ENCODE data around the gene SPATA2.

SPATA2 gene

DNA sequence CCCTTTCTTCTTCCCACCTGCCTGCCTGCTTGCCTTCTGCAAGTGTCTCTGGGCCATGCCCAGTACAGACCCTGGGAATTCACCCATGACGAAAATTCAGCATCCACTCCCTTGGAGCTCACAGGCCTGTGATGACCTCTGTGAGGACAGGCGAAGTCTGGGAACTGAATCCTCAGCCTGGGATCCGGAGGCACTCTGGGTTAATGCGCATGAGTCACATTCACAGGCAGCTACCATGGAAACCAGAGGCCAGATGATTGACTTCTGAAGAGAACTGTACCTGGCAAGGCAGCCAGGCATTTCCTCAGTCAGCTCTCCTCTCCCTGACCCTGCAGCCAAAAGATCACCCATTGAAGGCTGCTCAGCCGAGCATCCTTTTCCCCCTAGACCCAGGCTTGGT is 61.7 kb downstream of the SPATA2 start:
- DNase-seq: no peak

Measured in stimulated activated naive CD4-positive, alpha-beta T cell treated with Interleukin-2 at 50 U/mL for 16 hours (primary cell).